Epithelial cell of proximal tubule (primary cell): Measurements from ENCODE around the gene ABCA10. TPM values are rescaled to one million over a fixed set of nuclear protein-coding genes. Genes with fewer than 3 reads are reported as not detected.

Experiments used
- DNase-seq: peaks from one replicate; pipeline ENCODE4 v3.0.0-alpha.2; 2011; ENCODE audit warnings: low read depth
- H3K4me3 ChIP-seq: 2 replicates; pipeline ENCODE4 v1.5.1; 2011; ENCODE audit warnings: low read depth, mild to moderate bottlenecking, low read length
- total RNA-seq: library from RNA; depleted of rRNA; stranded (reverse); fragments of >200 nt; gene quantifications from 2 replicates; pipeline ENCODE4 v1.2.3, GENCODE V29; 2015
- TF ChIP-seq, protein P1 (sequence below): conservative IDR thresholded peaks from 2 replicates; pipeline ENCODE4 v1.5.1; 2012; ENCODE audit warnings: low read depth, mild to moderate bottlenecking, low read length

ABCA10 gene
- total RNA-seq, 1 donor from 2014 or later, result under 0.01 TPM

DNA sequence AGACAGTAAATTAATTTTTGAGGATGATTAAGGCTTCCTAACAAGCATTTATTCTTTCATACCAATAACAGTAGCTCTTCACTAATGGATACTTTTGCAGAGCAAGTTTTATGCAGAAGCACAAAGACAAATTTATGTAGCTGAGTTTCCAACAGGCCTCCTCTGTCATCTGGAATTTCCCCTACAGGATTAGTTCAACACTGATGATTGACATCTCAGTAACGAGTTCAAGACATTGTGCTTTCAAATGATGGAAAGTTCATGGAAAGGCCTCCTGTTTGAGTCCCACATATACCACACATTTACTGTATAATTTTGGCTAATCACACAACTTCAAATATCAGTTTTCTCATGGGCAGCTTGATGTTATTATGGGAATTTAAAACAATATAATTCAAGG lies 40.6 kb downstream of the ABCA10 start:
- H3K4me3 ChIP-seq, result no peak overlapping the region
- no peak for DNase-seq
- TF ChIP-seq, protein P1, sequence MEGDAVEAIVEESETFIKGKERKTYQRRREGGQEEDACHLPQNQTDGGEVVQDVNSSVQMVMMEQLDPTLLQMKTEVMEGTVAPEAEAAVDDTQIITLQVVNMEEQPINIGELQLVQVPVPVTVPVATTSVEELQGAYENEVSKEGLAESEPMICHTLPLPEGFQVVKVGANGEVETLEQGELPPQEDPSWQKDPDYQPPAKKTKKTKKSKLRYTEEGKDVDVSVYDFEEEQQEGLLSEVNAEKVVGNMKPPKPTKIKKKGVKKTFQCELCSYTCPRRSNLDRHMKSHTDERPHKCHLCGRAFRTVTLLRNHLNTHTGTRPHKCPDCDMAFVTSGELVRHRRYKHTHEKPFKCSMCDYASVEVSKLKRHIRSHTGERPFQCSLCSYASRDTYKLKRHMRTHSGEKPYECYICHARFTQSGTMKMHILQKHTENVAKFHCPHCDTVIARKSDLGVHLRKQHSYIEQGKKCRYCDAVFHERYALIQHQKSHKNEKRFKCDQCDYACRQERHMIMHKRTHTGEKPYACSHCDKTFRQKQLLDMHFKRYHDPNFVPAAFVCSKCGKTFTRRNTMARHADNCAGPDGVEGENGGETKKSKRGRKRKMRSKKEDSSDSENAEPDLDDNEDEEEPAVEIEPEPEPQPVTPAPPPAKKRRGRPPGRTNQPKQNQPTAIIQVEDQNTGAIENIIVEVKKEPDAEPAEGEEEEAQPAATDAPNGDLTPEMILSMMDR, result no peak

- TF ChIP-seq, protein P1, result no peak
- no peak overlapping the region for H3K4me3 ChIP-seq
- no peak for DNase-seq
Observed at GRCh38 chr17:69187294-69187693, 41.3 kb downstream of the ABCA10 start.

GRCh38 chr17:69179227-69179952 lies 49.2 kb downstream of the ABCA10 start:
- H3K4me3 ChIP-seq, result no peak overlapping the region
- DNase-seq, result peak; percentile 16
- TF ChIP-seq, protein P1, result no peak

- TF ChIP-seq, protein P1, result no peak
- DNase-seq, result no peak
- no peak overlapping the region for H3K4me3 ChIP-seq
Observed at GRCh38 chr17:69176457-69176795, 52.2 kb downstream of the ABCA10 start.

DNA sequence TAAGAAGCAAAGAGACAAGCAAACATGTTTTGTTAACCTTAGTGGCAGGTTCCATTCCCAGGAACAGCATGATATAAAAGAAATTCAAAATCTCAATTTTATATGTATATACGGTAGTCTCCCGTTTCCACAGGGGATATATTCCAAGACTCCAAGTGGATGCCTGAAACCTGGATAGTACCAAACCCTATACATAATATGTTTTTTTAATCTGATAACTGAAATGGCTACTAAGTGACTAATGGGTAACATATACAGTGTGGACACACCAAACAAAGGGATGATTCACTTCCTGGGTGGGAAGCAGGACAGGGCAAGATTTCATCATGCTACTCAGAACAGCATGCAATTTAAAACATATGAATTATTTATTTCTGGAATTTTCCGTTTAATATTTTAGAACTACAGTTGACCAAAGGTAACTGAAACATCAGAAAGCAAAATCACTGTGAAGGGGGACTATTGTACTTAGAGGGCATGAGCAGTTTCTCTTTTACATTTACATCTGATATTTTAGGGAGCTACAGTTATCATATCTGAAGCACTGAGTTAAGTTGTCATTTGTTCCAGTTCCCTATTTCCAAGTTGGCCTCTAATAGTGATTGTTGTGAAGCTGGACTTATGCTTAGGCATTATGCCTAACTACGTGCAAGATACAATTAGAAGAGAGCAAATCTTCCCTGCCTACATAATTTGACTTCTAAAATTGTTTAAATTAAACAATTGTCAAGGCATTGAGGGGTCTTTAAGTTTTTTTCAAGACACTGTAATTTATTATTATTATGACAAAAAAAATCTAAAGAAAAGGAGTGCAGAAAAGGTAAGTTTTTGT lies 52.8 kb downstream of the ABCA10 start:
- TF ChIP-seq, protein P1, result no peak
- H3K4me3 ChIP-seq, result no peak overlapping the region
- peak; percentile 47 for DNase-seq

DNA sequence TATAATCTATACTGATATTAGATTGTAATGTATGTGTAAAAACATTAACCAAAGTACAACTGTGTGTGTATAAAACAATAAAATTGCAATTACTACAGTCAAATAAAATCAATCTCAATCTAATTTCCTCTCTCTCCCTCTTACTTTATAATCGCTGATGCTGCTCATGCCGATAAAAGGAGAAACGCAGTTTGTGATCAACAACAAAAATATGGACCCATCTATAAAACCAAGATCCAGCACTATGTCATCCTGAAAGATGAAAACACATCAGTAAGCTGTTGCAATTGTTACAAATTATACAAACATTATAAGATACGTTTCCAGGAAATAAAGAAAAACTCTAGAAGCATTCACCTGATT lies 53.4 kb downstream of the ABCA10 start:
- TF ChIP-seq, protein P1, result no peak
- no peak for DNase-seq
- H3K4me3 ChIP-seq, result no peak overlapping the region
